Brain microvascular endothelial cell (primary cell): ENCODE measurements around the gene C8G.

ENCODE experiments used
- DNase-seq: peaks from one replicate; pipeline ENCODE4 v3.0.0-alpha.2; 2020
- H3K27ac ChIP-seq: fragments of 250-450 bp; sonication (Bioruptor Pico); 2 replicates; pipeline ENCODE4 v1.5.1; 2020; ENCODE audit warnings: mild to moderate bottlenecking, moderate library complexity
- H3K27me3 ChIP-seq: fragments of 250-450 bp; sonication (Bioruptor Pico); replicated peaks from 2 replicates; pipeline ENCODE4 v1.5.1; 2020; ENCODE audit warnings: mild to moderate bottlenecking
- H3K36me3 ChIP-seq: fragments of 250-450 bp; sonication (Bioruptor Pico); replicated peaks from 2 replicates; pipeline ENCODE4 v1.5.1; 2020; ENCODE audit warnings: mild to moderate bottlenecking
- H3K4me3 ChIP-seq: 2 replicates; pipeline ENCODE4 v1.5.1; 2011; ENCODE audit warnings: low read depth, mild to moderate bottlenecking, control low read depth, low read length, moderate library complexity
- CTCF ChIP-seq: IDR thresholded peaks from 2 replicates; pipeline ENCODE4 v1.5.1; 2011; ENCODE audit warnings: low read depth, mild to moderate bottlenecking, moderate library complexity, low read length, control low read depth, inconsistent platforms; ENCODE audit errors: missing control alignments
- in situ Hi-C: cut with HindIII; loops from 2 replicates; pipeline ENCODE4 v1.10.0; 2017; ENCODE audit warnings: low sequenced_read_pairs, low pct_ligation_motif_present

C8G gene

GRCh38 chr9:136939996-136940525, 5.0 kb upstream of the C8G start:
- DNase-seq, result no peak
- no peaks in the 10 kb centered on the region for H3K27me3 ChIP-seq
- no peak overlapping the region for H3K27ac ChIP-seq
- peaks cover 45% of the 10 kb centered on the region for H3K36me3 ChIP-seq
- in situ Hi-C loops, result loop anchor here (25.0 kb wide), 1 partner anchor 97 kb away; the partner anchor contains the start of genes ABCA2, FUT7 and NPDC1
- TF ChIP-seq CTCF, result no peak
- H3K4me3 ChIP-seq, result no peak overlapping the region

GRCh38 chr9:136940526-136941230, 4.4 kb upstream of the C8G start:
- no peak for TF ChIP-seq CTCF
- H3K27ac ChIP-seq, result no peak overlapping the region
- in situ Hi-C loops, result loop anchor here (25.0 kb wide), 1 partner anchor 97 kb away; the partner anchor contains the start of genes ABCA2, FUT7 and NPDC1
- DNase-seq, result no peak
- H3K36me3 ChIP-seq, result peaks cover 45% of the 10 kb centered on the region
- no peak overlapping the region for H3K4me3 ChIP-seq
- H3K27me3 ChIP-seq, result no peaks in the 10 kb centered on the region

- TF ChIP-seq CTCF, result no peak
- peaks cover 45% of the 10 kb centered on the region for H3K36me3 ChIP-seq
- H3K27me3 ChIP-seq, result no peaks in the 10 kb centered on the region
- H3K27ac ChIP-seq, result no peak overlapping the region
- H3K4me3 ChIP-seq, result no peak overlapping the region
- in situ Hi-C loops, result loop anchor here (25.0 kb wide), 1 partner anchor 96 kb away; the partner anchor contains the start of genes ABCA2, FUT7 and NPDC1
- DNase-seq, result no peak
Measured at GRCh38 chr9:136941231-136942111, 3.6 kb upstream of the C8G start.

- Histone ChIP-seq H3K27me3 (no peaks in the 10 kb centered on the region), H3K36me3 (peaks cover 45% of the 10 kb centered on the region), H3K4me3 (no peak overlapping the region), H3K27ac (no peak overlapping the region)
- DNase-seq, result no peak
- in situ Hi-C loops, result loop anchor here (25.0 kb wide), 1 partner anchor 95 kb away; the partner anchor contains the start of genes ABCA2, FUT7 and NPDC1
- no peak for TF ChIP-seq CTCF
Measured at GRCh38 chr9:136942112-136942880, 2.7 kb upstream of the C8G start.

GRCh38 chr9:136942881-136943230, 2.2 kb upstream of the C8G start:
- DNase-seq, result no peak
- Histone ChIP-seq H3K4me3 (peak overlapping the region; percentile 76), H3K27ac (no peak overlapping the region), H3K36me3 (peaks cover 45% of the 10 kb centered on the region), H3K27me3 (no peaks in the 10 kb centered on the region)
- in situ Hi-C loops, result loop anchor here (25.0 kb wide), 1 partner anchor 94 kb away; the partner anchor contains the start of genes ABCA2, FUT7 and NPDC1
- no peak for TF ChIP-seq CTCF
